Left ventricle myocardium inferior (tissue), 1 donor: ENCODE measurements around the gene DENND1A. TPM values are rescaled to one million over a fixed set of nuclear protein-coding genes. Genes with fewer than 3 reads are reported as not detected.

Source experiments
- DNase-seq: peaks from one replicate; pipeline ENCODE4 v3.0.0-alpha.2; 2020
- H3K27ac ChIP-seq: fragments of 200-600 bp; replicated peaks from 2 replicates; pipeline ENCODE4 v1.8.0; 2021
- H3K27me3 ChIP-seq: fragments of 200-600 bp; 2 replicates; pipeline ENCODE4 v1.8.0; 2021; ENCODE audit warnings: low read depth
- H3K36me3 ChIP-seq: fragments of 200-600 bp; 2 replicates; pipeline ENCODE4 v1.8.0; 2021
- H3K4me1 ChIP-seq: fragments of 200-600 bp; 2 replicates; pipeline ENCODE4 v1.8.0; 2021
- H3K4me3 ChIP-seq: fragments of 200-600 bp; 2 replicates; pipeline ENCODE4 v1.8.0; 2021; ENCODE audit warnings: mild to moderate bottlenecking, moderate library complexity
- H3K9me3 ChIP-seq: fragments of 200-600 bp; replicated peaks from 2 replicates; pipeline ENCODE4 v1.8.0; 2021
- intact Hi-C: fragments of 100-400 bp; cut with micrococcal nuclease; formaldehyde crosslinking; loops from one replicate; pipeline ENCODE4 v1.11.0; 2022
- total RNA-seq: library from RNA; stranded (reverse); fragmentation: NEBNext Ultra II Directional; extraction: Animal tissue kit (Norgen Biotek cat#: 25700); gene quantifications from one replicate; pipeline ENCODE4 v1.2.1, GENCODE V29; 2021
- TF ChIP-seq, protein P1 (sequence below): fragments of 200-600 bp; IDR thresholded peaks from 2 replicates; pipeline ENCODE4 v1.8.0; 2021; ENCODE audit warnings: antibody characterized with exemption, mild to moderate bottlenecking, borderline replicate concordance
- donor health status: DM: no; HTN: yes; CAD: no; lungs with severe emphysema.

DENND1A gene
- total RNA-seq, 1 donor from 2014 or later = 12.2 TPM

DNA sequence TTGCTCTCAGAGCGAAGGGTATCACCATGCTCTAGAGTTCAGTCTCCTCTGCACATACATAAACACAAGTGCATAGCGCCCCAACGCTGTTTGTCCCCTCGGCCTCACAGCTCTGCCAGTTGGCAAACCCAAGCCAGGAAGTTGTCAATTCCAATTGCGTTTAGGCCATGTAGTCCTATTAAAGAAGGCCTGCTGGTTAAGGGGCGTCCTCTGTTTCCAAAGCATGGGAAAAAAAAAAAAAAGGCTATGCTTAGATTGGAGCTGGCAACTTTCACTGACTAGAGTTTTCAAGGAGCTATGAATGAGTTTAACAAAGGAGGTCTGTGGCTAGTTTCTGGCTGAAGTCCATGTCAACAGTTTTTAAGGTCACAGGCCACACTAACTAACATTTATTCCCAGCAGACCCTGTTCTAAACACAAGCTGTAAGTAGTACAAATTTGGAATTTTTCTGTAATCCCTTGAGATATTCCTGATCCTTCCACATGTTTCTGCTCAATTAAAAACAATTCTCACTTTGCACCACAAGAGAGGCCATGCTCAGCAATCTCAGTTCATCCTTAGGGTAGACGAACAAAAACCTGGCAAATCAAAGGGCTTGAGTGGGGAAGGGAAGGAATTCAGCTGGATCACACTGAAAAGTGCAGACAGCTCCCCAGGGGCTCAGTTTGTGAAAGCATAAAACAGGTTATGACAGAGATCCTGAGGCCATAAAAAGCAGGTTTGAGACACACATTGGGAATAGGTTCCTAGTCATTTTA is 187.7 kb downstream of the DENND1A start:
- intact Hi-C loops = no loop called here
- H3K27ac ChIP-seq = peak overlapping the region; percentile 69
- H3K4me1 ChIP-seq = peaks cover 37% of the 10 kb centered on the region
- DNase-seq = peak; percentile 33
- TF ChIP-seq, protein P1, sequence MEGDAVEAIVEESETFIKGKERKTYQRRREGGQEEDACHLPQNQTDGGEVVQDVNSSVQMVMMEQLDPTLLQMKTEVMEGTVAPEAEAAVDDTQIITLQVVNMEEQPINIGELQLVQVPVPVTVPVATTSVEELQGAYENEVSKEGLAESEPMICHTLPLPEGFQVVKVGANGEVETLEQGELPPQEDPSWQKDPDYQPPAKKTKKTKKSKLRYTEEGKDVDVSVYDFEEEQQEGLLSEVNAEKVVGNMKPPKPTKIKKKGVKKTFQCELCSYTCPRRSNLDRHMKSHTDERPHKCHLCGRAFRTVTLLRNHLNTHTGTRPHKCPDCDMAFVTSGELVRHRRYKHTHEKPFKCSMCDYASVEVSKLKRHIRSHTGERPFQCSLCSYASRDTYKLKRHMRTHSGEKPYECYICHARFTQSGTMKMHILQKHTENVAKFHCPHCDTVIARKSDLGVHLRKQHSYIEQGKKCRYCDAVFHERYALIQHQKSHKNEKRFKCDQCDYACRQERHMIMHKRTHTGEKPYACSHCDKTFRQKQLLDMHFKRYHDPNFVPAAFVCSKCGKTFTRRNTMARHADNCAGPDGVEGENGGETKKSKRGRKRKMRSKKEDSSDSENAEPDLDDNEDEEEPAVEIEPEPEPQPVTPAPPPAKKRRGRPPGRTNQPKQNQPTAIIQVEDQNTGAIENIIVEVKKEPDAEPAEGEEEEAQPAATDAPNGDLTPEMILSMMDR = no peak
- H3K36me3 ChIP-seq = no peaks in the 10 kb centered on the region
- H3K27me3 ChIP-seq = no peaks in the 10 kb centered on the region
- H3K4me3 ChIP-seq = peak overlapping the region; percentile 4
- H3K9me3 ChIP-seq = no peaks in the 10 kb centered on the region

GRCh38 chr9:123741214-123741613 is 188.7 kb downstream of the DENND1A start:
- Histone ChIP-seq H3K36me3 (no peaks in the 10 kb centered on the region), H3K9me3 (no peaks in the 10 kb centered on the region), H3K4me3 (no peak overlapping the region), H3K27me3 (no peaks in the 10 kb centered on the region), H3K27ac (peak overlapping the region; percentile 69), H3K4me1 (peaks cover 37% of the 10 kb centered on the region)
- intact Hi-C loops = no loop called here
- TF ChIP-seq, protein P1 = no peak
- no peak for DNase-seq

DNA sequence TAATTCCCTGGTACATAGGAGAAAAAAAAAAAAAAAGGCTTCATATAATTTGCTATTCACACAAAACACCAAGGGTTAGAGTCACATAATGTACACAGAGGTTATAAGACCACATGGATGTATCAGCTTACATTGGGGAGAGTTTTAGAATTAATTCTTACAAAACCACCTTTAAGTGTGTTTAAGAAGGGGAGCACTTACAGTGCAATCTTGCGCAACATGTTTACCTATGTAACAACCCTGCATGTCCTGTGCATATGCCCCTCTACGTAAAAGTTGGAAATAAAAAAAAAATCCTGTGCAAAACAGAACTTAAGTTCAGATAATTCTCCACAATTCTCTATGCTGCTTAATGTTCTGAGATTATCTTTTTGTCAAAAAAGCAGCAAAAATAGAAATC is 190.0 kb downstream of the DENND1A start:
- H3K4me1 ChIP-seq = peaks cover 37% of the 10 kb centered on the region
- intact Hi-C loops = no loop called here
- TF ChIP-seq, protein P1 = no peak

GRCh38 chr9:123739387-123739786 is 190.5 kb downstream of the DENND1A start:
- Histone ChIP-seq H3K4me1 (peaks cover 37% of the 10 kb centered on the region), H3K36me3 (no peaks in the 10 kb centered on the region), H3K9me3 (no peaks in the 10 kb centered on the region), H3K4me3 (no peak overlapping the region), H3K27ac (no peak overlapping the region), H3K27me3 (no peaks in the 10 kb centered on the region)
- TF ChIP-seq, protein P1 = no peak
- no peak for DNase-seq
- intact Hi-C loops = no loop called here

More for the DNA sequence above, 190.0 kb downstream of the DENND1A start:
- Histone ChIP-seq H3K36me3 (no peaks in the 10 kb centered on the region), H3K4me3 (no peak overlapping the region), H3K9me3 (no peaks in the 10 kb centered on the region), H3K27me3 (no peaks in the 10 kb centered on the region), H3K27ac (no peak overlapping the region)
- DNase-seq = no peak

DNA sequence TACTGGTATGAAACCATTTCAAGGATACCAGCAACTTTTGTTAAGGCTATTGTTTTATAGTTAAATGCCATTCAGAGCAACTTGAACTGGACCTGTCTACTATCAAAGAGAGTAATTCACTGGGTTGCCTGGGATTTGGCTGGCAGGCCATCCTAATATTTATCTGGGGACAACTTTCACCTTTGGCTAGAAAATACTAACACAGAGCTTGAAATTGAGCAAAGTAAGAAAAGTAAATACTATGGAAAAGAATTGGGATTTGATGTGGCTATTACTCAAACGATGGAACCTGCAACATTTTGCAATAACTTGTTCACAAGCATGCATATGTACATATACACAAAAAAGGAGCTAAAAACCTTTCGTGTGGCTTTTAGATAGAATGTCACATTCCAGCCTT is 191.3 kb downstream of the DENND1A start:
- Histone ChIP-seq H3K4me3 (no peak overlapping the region), H3K27ac (no peak overlapping the region), H3K36me3 (no peaks in the 10 kb centered on the region), H3K4me1 (peaks cover 37% of the 10 kb centered on the region), H3K9me3 (no peaks in the 10 kb centered on the region), H3K27me3 (no peaks in the 10 kb centered on the region)
- no peak for DNase-seq
- intact Hi-C loops = no loop called here
- TF ChIP-seq, protein P1 = no peak
